DND-41 (cell line): ENCODE results near the gene TPM2.

Experiments used
- ATAC-seq: fragments of 200-7000 bp; cut with Tn5 transposase; 3 replicates; pipeline ENCODE4 v1.9.1; 2021; ENCODE audit warnings: low read depth; ENCODE audit not compliant: insufficient read depth
- DNase-seq: peaks from one replicate; pipeline ENCODE4 v3.0.0-alpha.2; 2020
- H2AFZ ChIP-seq: 2 replicates; pipeline ENCODE4 v1.6.0; 2012; ENCODE audit warnings: low read depth, low read length
- H3K27ac ChIP-seq: 2 replicates; pipeline ENCODE4 v1.5.1; 2012; ENCODE audit warnings: low read length, inconsistent platforms
- H3K27me3 ChIP-seq: fragments of 200-600 bp; sonication (generic); 2 replicates; pipeline ENCODE4 v1.6.0; 2012; ENCODE audit warnings: low read length, mild to moderate bottlenecking, inconsistent platforms; ENCODE audit not compliant: insufficient read depth, poor library complexity
- H3K36me3 ChIP-seq: 2 replicates; pipeline ENCODE4 v1.5.1; 2012; ENCODE audit warnings: low read length, inconsistent platforms; ENCODE audit not compliant: insufficient read depth
- H3K4me1 ChIP-seq: 2 replicates; pipeline ENCODE4 v1.5.1; 2012; ENCODE audit warnings: mild to moderate bottlenecking, low read length; ENCODE audit not compliant: insufficient read depth
- H3K4me2 ChIP-seq: 2 replicates; pipeline ENCODE4 v1.6.0; 2012; ENCODE audit warnings: mild to moderate bottlenecking, moderate library complexity, low read length, inconsistent platforms; ENCODE audit not compliant: insufficient read depth
- H3K4me3 ChIP-seq, 2 experiments: fragments of 200-600 bp in 1 of 2; shearing (Covaris generic) in 1 of 2; 2 replicates each; pipeline ENCODE4 v1.5.1; 2012 to 2016; ENCODE audit warnings: inconsistent platforms in 2 of 2, low read length in 2 of 2, mild to moderate bottlenecking in 2 of 2, low read depth in 1 of 2, moderate library complexity in 1 of 2
- H3K79me2 ChIP-seq: 2 replicates; pipeline ENCODE4 v1.6.0; 2012; ENCODE audit warnings: low read length, inconsistent platforms; ENCODE audit not compliant: insufficient read depth
- H3K9ac ChIP-seq: 2 replicates; pipeline ENCODE4 v1.6.0; 2012; ENCODE audit warnings: low read depth, mild to moderate bottlenecking, inconsistent platforms, low read length, moderate library complexity
- H3K9me3 ChIP-seq: 2 replicates; pipeline ENCODE4 v1.5.1; 2012; ENCODE audit warnings: low read length, moderate library complexity, mild to moderate bottlenecking, inconsistent platforms; ENCODE audit not compliant: insufficient read depth, severe bottlenecking
- H4K20me1 ChIP-seq: 2 replicates; pipeline ENCODE4 v1.6.0; 2012; ENCODE audit warnings: low read length; ENCODE audit not compliant: insufficient read depth
- CTCF ChIP-seq: IDR thresholded peaks from 2 replicates; pipeline ENCODE4 v1.5.1; 2012; ENCODE audit warnings: borderline replicate concordance, low read length, moderate library complexity, mild to moderate bottlenecking; ENCODE audit not compliant: poor library complexity, severe bottlenecking; ENCODE audit errors: extremely low read depth
- EZH2 ChIP-seq: IDR thresholded peaks from 3 replicates; pipeline ENCODE4 v1.6.1; 2012; ENCODE audit warnings: borderline replicate concordance, low read depth, mild to moderate bottlenecking, moderate library complexity, low read length, inconsistent platforms; ENCODE audit not compliant: severe bottlenecking

TPM2 gene

GRCh38 chr9:35732800-35733541 is 43.2 kb upstream of the TPM2 start:
- TF ChIP-seq CTCF (peak; percentile 19), EZH2 (no peak)
- Histone ChIP-seq H2AFZ (peak overlapping the region; percentile 71), H3K4me1 (peaks cover 50% of the 10 kb centered on the region), H3K27me3 (no peaks in the 10 kb centered on the region), H3K4me2 (peak overlapping the region; percentile 93), H3K9ac (peak overlapping the region; percentile 74), H3K36me3 (peaks cover 47% of the 10 kb centered on the region), H4K20me1 (peaks cover 27% of the 10 kb centered on the region), H3K27ac (peak overlapping the region; percentile 76), H3K79me2 (peaks cover 54% of the 10 kb centered on the region), H3K9me3 (no peaks in the 10 kb centered on the region), H3K4me3 (peak overlapping the region; percentile 94 to 95)
- ATAC-seq (no peak), DNase-seq (no peak)

- Histone ChIP-seq H3K4me3 (peak within 1 kb of the TSS; percentile 94 to 95), H3K27me3 (no peaks in the 10 kb centered on the region), H3K9me3 (no peaks in the 10 kb centered on the region), H3K4me2 (peak within 1 kb of the TSS; percentile 93), H2AFZ (peak within 1 kb of the TSS; percentile 71), H3K36me3 (peaks cover 47% of the 10 kb centered on the region), H3K4me1 (peaks cover 56% of the 10 kb centered on the region), H3K9ac (peak within 1 kb of the TSS; percentile 74), H3K27ac (peak within 1 kb of the TSS; percentile 76), H3K79me2 (peaks cover 61% of the 10 kb centered on the region), H4K20me1 (peaks cover 34% of the 10 kb centered on the region)
- TF ChIP-seq CTCF, result peak; percentile 39
- TF ChIP-seq EZH2, result no peak
- peak; percentile 91 for ATAC-seq
- peak; percentile 98 for DNase-seq
Measured at GRCh38 chr9:35732185-35732799, 42.6 kb upstream of the TPM2 start, which contains the start of the genes CREB3 and TLN1. Gene CREB3, plus strand, starts transcription at chr9:35732666. Its CDS starts 107 bp downstream, at chr9:35732773. Gene TLN1, minus strand, starts transcription at chr9:35732195. Its CDS starts 6,501 bp downstream, at chr9:35725694.

- H3K79me2 ChIP-seq, result peaks cover 68% of the 10 kb centered on the region
- TF ChIP-seq CTCF (no peak), EZH2 (no peak)
- peak overlapping the region; percentile 76 for H3K27ac ChIP-seq
- ATAC-seq (no peak), DNase-seq (no peak)
- no peaks in the 10 kb centered on the region for H3K9me3 ChIP-seq
- peaks cover 59% of the 10 kb centered on the region for H3K4me1 ChIP-seq
- peak overlapping the region; percentile 63 for H2AFZ ChIP-seq
- H3K4me2 ChIP-seq, result peak overlapping the region; percentile 93
- peak overlapping the region; percentile 74 for H3K9ac ChIP-seq
- no peaks in the 10 kb centered on the region for H3K27me3 ChIP-seq
- peaks cover 41% of the 10 kb centered on the region for H4K20me1 ChIP-seq
- peak overlapping the region; percentile 94 to 95; a peak in 3 of 4 replicates for H3K4me3 ChIP-seq
- peaks cover 40% of the 10 kb centered on the region for H3K36me3 ChIP-seq
Measured at GRCh38 chr9:35731415-35732184, 41.9 kb upstream of the TPM2 start.
